ENCODE measurements around the gene PDE2A.

Gene PDE2A

GRCh38 chr11:72673943-72674828 lies at the start of gene PDE2A:
TSS of gene PDE2A (minus strand) at chr11:72674422. CDS start at chr11:72674207, 215 bp downstream.
- Histone ChIP-seq H3K27me3 (ENCODE audit: low read depth) (peaks cover 36% of the 10 kb centered on the region), H3K4me1 (no peaks in the 10 kb centered on the region), H3K36me3 (replicated peaks) (no peaks in the 10 kb centered on the region), H3K4me3 (no peak within 1 kb of the TSS), H3K9me3 (no peaks in the 10 kb centered on the region)
- no peak for DNase-seq (ENCODE audit: low spot score in 2 of 2)
- in situ Hi-C loops (cut with MboI; ENCODE audit: low sequenced_read_pairs): no loop called here

DNA sequence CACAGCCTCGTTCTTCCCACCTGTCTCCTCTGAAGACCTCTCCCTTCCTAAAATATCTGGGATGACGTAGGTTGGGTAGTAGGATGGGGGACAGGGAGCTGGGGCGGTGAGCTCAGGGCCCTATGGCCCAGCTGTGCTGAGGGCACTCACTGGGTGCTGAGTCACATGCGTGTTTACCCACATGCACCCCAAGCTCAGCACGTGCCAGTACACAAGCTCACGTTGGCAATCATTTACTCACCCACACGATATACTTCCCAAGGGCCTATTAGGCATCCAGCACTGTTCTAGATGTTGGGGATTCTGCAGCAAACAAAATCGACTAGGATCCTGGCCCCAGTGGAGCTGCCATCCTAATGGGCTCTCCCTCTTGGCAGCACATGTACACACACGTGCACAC lies 49.3 kb upstream of the PDE2A start:
- Histone ChIP-seq H3K36me3 (replicated peaks) (peaks cover 10% of the 10 kb centered on the region; the same call in 1 of the 2 replicates), H3K4me3 (no peak overlapping the region), H3K4me1 (peaks cover 5% of the 10 kb centered on the region), H3K27me3 (ENCODE audit: low read depth) (no peaks in the 10 kb centered on the region), H3K9me3 (no peaks in the 10 kb centered on the region)
- in situ Hi-C loops (cut with MboI; ENCODE audit: low sequenced_read_pairs): loop anchor here (5.0 kb wide), 1 partner anchor 454 kb away; no protein-coding TSS in a partner anchor
- no peak for DNase-seq (ENCODE audit: low spot score in 2 of 2)

- Histone ChIP-seq H3K9me3 (no peaks in the 10 kb centered on the region), H3K27me3 (ENCODE audit: low read depth) (no peaks in the 10 kb centered on the region), H3K36me3 (replicated peaks) (peaks cover 11% of the 10 kb centered on the region; the same call in 1 of the 2 replicates), H3K4me3 (peak overlapping the region; percentile 22), H3K4me1 (peaks cover 5% of the 10 kb centered on the region)
- DNase-seq (ENCODE audit: low spot score in 2 of 2): peak; percentile 54 to 79
- in situ Hi-C loops (cut with MboI; ENCODE audit: low sequenced_read_pairs): loop anchor here (5.0 kb wide), 1 partner anchor 455 kb away; no protein-coding TSS in a partner anchor
These were observed 48.0 kb upstream of the PDE2A start for GRCh38 chr11:72722050-72722748.

GRCh38 chr11:72721689-72722049 lies 47.4 kb upstream of the PDE2A start:
- in situ Hi-C loops (cut with MboI; ENCODE audit: low sequenced_read_pairs): loop anchor here (5.0 kb wide), 1 partner anchor 456 kb away; no protein-coding TSS in a partner anchor
- Histone ChIP-seq H3K4me3 (peak overlapping the region; percentile 22), H3K4me1 (peaks cover 5% of the 10 kb centered on the region), H3K27me3 (ENCODE audit: low read depth) (no peaks in the 10 kb centered on the region), H3K9me3 (no peaks in the 10 kb centered on the region), H3K36me3 (replicated peaks) (peaks cover 11% of the 10 kb centered on the region; the same call in 1 of the 2 replicates)
- peak in 1 of 2 experiments; percentile 42 for DNase-seq (ENCODE audit: low spot score in 2 of 2)

GRCh38 chr11:72721276-72721675 lies 47.1 kb upstream of the PDE2A start:
- Histone ChIP-seq H3K27me3 (ENCODE audit: low read depth) (no peaks in the 10 kb centered on the region), H3K4me3 (peak overlapping the region; percentile 22), H3K9me3 (no peaks in the 10 kb centered on the region), H3K4me1 (peaks cover 5% of the 10 kb centered on the region), H3K36me3 (replicated peaks) (peaks cover 11% of the 10 kb centered on the region; the same call in 1 of the 2 replicates)
- in situ Hi-C loops (cut with MboI; ENCODE audit: low sequenced_read_pairs): loop anchor here (5.0 kb wide), 1 partner anchor 456 kb away; no protein-coding TSS in a partner anchor
- no peak for DNase-seq (ENCODE audit: low spot score in 2 of 2)

- no peak overlapping the region for H3K4me3 ChIP-seq
- H3K27me3 ChIP-seq (ENCODE audit: low read depth): no peaks in the 10 kb centered on the region
- peaks cover 5% of the 10 kb centered on the region for H3K4me1 ChIP-seq
- DNase-seq (ENCODE audit: low spot score in 2 of 2): no peak
- no peaks in the 10 kb centered on the region for H3K9me3 ChIP-seq
- in situ Hi-C loops (cut with MboI; ENCODE audit: low sequenced_read_pairs): loop anchor here (5.0 kb wide), 1 partner anchor 457 kb away; no protein-coding TSS in a partner anchor
- H3K36me3 ChIP-seq (replicated peaks): peaks cover 11% of the 10 kb centered on the region; the same call in 1 of the 2 replicates
These were observed 46.6 kb upstream of the PDE2A start for GRCh38 chr11:72720784-72721183.

DNA sequence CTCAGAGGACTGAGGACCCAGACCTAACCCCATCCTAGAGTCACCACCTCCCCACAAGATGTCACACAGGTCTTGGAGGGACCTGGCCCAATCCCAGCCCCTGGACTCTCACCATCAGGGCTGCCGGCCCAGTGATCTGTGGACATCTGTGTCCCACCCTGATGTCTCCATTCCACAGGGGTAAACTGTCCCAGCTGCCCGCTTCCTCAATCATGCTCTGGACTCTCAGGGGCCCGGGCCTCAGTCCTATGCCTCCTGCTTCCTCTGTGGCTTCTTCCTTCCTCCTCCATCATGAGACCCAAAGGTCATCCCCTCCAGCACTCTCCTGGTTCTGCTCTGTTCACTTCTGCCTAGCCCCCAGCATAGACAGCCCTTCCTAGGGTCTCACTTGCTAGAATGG lies 45.8 kb upstream of the PDE2A start:
- no peak overlapping the region for H3K4me3 ChIP-seq
- in situ Hi-C loops (cut with MboI; ENCODE audit: low sequenced_read_pairs): loop anchor here (5.0 kb wide), 1 partner anchor 457 kb away; no protein-coding TSS in a partner anchor

DNA sequence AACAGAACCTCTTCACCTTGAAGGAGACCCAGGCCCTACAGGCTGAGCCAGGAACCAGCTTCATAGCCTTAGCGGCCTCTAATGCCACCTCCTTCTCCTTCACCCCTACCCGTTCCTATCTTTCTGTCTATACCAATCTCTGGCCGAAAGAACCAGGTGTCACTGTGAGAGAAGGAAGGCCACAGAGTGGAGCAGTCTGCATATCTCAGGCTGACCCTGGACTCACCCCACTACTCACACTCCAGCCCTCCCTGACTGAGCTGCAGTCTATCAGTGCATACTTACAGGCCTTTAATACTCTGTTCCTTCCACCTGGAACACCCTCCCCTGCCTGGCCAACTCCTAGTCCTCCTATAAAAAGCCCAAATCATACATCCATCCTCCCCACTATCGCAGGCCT lies 45.3 kb upstream of the PDE2A start:
- Histone ChIP-seq H3K27me3 (ENCODE audit: low read depth) (no peaks in the 10 kb centered on the region), H3K4me3 (no peak overlapping the region), H3K9me3 (no peaks in the 10 kb centered on the region), H3K4me1 (peaks cover 5% of the 10 kb centered on the region), H3K36me3 (replicated peaks) (peaks cover 11% of the 10 kb centered on the region; the same call in 1 of the 2 replicates)
- in situ Hi-C loops (cut with MboI; ENCODE audit: low sequenced_read_pairs): no loop called here
- no peak for DNase-seq (ENCODE audit: low spot score in 2 of 2)

More for the DNA sequence above, 45.8 kb upstream of the PDE2A start:
- no peak for DNase-seq (ENCODE audit: low spot score in 2 of 2)
- no peaks in the 10 kb centered on the region for H3K9me3 ChIP-seq
- no peaks in the 10 kb centered on the region for H3K27me3 ChIP-seq (ENCODE audit: low read depth)
- peaks cover 11% of the 10 kb centered on the region; the same call in 1 of the 2 replicates for H3K36me3 ChIP-seq (replicated peaks)
- H3K4me1 ChIP-seq: peaks cover 5% of the 10 kb centered on the region

- H3K4me3 ChIP-seq: no peak overlapping the region
These were observed 44.9 kb upstream of the PDE2A start for GRCh38 chr11:72719144-72719543.

GRCh38 chr11:72718101-72718501 lies 43.9 kb upstream of the PDE2A start:
- Histone ChIP-seq H3K9me3 (no peaks in the 10 kb centered on the region), H3K36me3 (replicated peaks) (peaks cover 11% of the 10 kb centered on the region; the same call in 1 of the 2 replicates), H3K4me1 (peaks cover 5% of the 10 kb centered on the region), H3K27me3 (ENCODE audit: low read depth) (no peaks in the 10 kb centered on the region), H3K4me3 (no peak overlapping the region)
- in situ Hi-C loops (cut with MboI; ENCODE audit: low sequenced_read_pairs): no loop called here
- no peak for DNase-seq (ENCODE audit: low spot score in 2 of 2)

More at GRCh38 chr11:72719144-72719543, 44.9 kb upstream of the PDE2A start:
- Histone ChIP-seq H3K4me1 (peaks cover 5% of the 10 kb centered on the region), H3K9me3 (no peaks in the 10 kb centered on the region), H3K36me3 (replicated peaks) (peaks cover 11% of the 10 kb centered on the region; the same call in 1 of the 2 replicates), H3K27me3 (ENCODE audit: low read depth) (no peaks in the 10 kb centered on the region)
- in situ Hi-C loops (cut with MboI; ENCODE audit: low sequenced_read_pairs): no loop called here
- no peak for DNase-seq (ENCODE audit: low spot score in 2 of 2)

GRCh38 chr11:72716788-72717435 lies 42.7 kb upstream of the PDE2A start:
- no peak overlapping the region for H3K4me3 ChIP-seq
- H3K9me3 ChIP-seq: no peaks in the 10 kb centered on the region
- DNase-seq (ENCODE audit: low spot score in 2 of 2): no peak
- in situ Hi-C loops (cut with MboI; ENCODE audit: low sequenced_read_pairs): no loop called here
- no peaks in the 10 kb centered on the region; the same call in 1 of the 2 replicates for H3K4me1 ChIP-seq
- H3K27me3 ChIP-seq (ENCODE audit: low read depth): no peaks in the 10 kb centered on the region
- H3K36me3 ChIP-seq (replicated peaks): peaks cover 11% of the 10 kb centered on the region; the same call in 1 of the 2 replicates

DNA sequence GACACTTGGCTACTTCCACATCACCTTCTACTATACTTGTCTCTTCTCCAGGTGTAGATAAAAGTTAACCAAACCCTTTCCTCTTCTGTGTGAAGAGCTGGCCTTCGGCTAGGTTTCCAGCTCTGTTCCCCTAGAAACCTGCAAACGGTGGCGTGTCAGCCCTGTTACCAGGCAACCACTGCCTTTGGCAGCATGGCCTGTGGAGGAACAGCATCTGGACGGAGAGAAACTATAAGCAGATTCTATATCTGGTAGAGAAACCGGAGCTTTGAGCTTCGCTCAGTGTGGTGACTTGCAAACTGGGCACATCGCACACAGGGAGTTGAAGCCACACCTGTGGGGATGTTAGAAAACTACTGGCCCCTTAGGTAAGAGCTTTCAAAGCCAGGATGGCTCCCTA lies 42.1 kb upstream of the PDE2A start:
- Histone ChIP-seq H3K36me3 (replicated peaks) (peaks cover 11% of the 10 kb centered on the region; the same call in 1 of the 2 replicates), H3K4me3 (no peak overlapping the region), H3K4me1 (no peaks in the 10 kb centered on the region; the same call in 1 of the 2 replicates), H3K9me3 (no peaks in the 10 kb centered on the region), H3K27me3 (ENCODE audit: low read depth) (no peaks in the 10 kb centered on the region)
- no peak for DNase-seq (ENCODE audit: low spot score in 2 of 2)
- in situ Hi-C loops (cut with MboI; ENCODE audit: low sequenced_read_pairs): no loop called here

DNA sequence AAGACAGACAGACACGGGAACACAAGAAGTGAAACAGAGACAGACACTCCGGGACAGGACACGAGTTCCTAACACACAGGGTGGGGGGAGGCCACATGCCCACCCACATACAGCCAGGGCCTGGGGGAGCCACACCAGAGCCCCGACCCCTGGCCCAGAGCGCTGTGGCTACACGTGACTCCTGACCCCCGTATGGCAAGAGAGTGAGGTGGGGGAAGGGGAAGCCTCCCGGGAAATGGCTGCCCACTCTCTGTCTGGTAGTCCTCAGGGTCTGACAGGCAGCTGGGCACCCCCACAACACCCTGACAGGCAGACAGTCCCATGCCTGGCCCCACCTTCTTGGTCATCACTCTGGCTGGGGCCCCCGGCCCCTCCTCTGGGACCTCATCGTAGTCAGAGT lies 38.6 kb upstream of the PDE2A start:
- no peak for DNase-seq (ENCODE audit: low spot score in 2 of 2)
- H3K4me3 ChIP-seq: no peak overlapping the region
- H3K36me3 ChIP-seq (replicated peaks): no peaks in the 10 kb centered on the region
- in situ Hi-C loops (cut with MboI; ENCODE audit: low sequenced_read_pairs): no loop called here
- H3K4me1 ChIP-seq: no peaks in the 10 kb centered on the region
- no peaks in the 10 kb centered on the region for H3K9me3 ChIP-seq
- H3K27me3 ChIP-seq (ENCODE audit: low read depth): no peaks in the 10 kb centered on the region

Measured in HAP-1 (cell line).